ENCODE data around the gene INTS4.

GRCh38 chr11:78025378-78025777, 30.9 kb upstream of the INTS4 start:
- TF ChIP-seq CTCF (IDR thresholded peaks at IDR 0.05) (no peak), POLR2A (IDR thresholded peaks at IDR 0.05) (no peak)
